K562 treated with DMSO at 1 percent for 24 hours (cell line): Measurements from ENCODE around the gene GRIK1. TPM values are rescaled to one million over a fixed set of nuclear protein-coding genes. Genes with fewer than 3 reads are reported as not detected.

Experiments
- total RNA-seq: library from RNA; unstranded; fragments of 300-600 nt; gene quantifications from 2 replicates; pipeline ENCODE4 v1.2.3, GENCODE V29; 2022; ENCODE audit warnings: low read depth; ENCODE audit not compliant: insufficient read depth

The GRIK1 gene
- 0.14 and 0.23 TPM in 2 replicates for total RNA-seq

GRCh38 chr21:29939924-29940275 lies at the start of gene GRIK1:
GRIK1 (minus strand) TSS chr21:29939996.

Other genes with a start within 250 kb of the GRIK1 start
- not detected in 2 replicates for gene CLDN17, start 226.8 kb upstream of the GRIK1 start, total RNA-seq